GM12864 (cell line): ENCODE measurements around the gene TUBGCP4.

Source experiments
- DNase-seq: peaks from one replicate; pipeline ENCODE4 v3.0.0-alpha.2; 2011; ENCODE audit warnings: low read depth
- H3K4me3 ChIP-seq: 2 replicates; pipeline ENCODE4 v1.5.1; 2011; ENCODE audit warnings: mild to moderate bottlenecking, low read depth, low read length, control low read depth
- CTCF ChIP-seq: IDR thresholded peaks from 2 replicates; pipeline ENCODE4 v1.5.1; 2011; ENCODE audit warnings: low read depth, mild to moderate bottlenecking, moderate library complexity, low read length, control low read depth, inconsistent platforms; ENCODE audit errors: missing control alignments

TUBGCP4 gene

GRCh38 chr15:43346305-43346704 lies 24.6 kb upstream of the TUBGCP4 start:
- TF ChIP-seq CTCF, result no peak
- H3K4me3 ChIP-seq, result no peak overlapping the region
- no peak for DNase-seq

- no peak for TF ChIP-seq CTCF
- no peak overlapping the region for H3K4me3 ChIP-seq
- DNase-seq, result no peak
Measured at GRCh38 chr15:43347114-43347513, 23.8 kb upstream of the TUBGCP4 start.

- H3K4me3 ChIP-seq, result no peak overlapping the region
- no peak for TF ChIP-seq CTCF
- DNase-seq, result no peak
Measured at GRCh38 chr15:43352693-43353382, 18.1 kb upstream of the TUBGCP4 start.

- no peak for TF ChIP-seq CTCF
- DNase-seq, result no peak
- H3K4me3 ChIP-seq, result no peak overlapping the region
Measured at GRCh38 chr15:43360821-43361220, 10.1 kb upstream of the TUBGCP4 start.

DNA sequence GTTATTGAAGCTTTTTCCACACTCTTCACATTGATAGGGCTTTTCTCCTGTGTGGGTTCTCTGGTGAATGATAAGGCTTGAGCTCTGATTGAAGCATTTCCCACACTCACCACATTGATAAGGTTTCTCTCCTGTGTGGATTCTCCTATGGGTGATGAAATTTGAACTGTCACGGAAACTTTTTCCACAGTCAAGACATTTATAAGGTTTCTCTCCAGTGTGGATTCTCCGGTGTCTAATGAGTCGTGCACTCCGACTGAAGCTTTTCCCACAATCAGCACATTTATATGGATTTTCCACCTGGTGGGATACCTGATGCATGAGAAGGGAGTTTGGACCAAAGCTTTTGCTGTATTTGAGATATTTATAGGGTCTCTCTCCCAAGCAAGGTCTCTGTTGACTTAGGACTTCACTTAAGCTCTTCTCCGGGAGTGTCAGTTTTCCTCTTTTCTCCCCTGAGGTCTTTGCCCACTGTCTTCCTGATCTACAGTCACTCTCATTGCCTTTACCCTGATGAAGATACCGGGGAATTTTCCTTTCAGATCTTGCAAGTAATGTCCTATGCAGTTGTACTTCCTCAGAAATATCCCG lies 9.5 kb upstream of the TUBGCP4 start:
- TF ChIP-seq CTCF, result no peak
- no peak for DNase-seq
- no peak overlapping the region for H3K4me3 ChIP-seq

DNA sequence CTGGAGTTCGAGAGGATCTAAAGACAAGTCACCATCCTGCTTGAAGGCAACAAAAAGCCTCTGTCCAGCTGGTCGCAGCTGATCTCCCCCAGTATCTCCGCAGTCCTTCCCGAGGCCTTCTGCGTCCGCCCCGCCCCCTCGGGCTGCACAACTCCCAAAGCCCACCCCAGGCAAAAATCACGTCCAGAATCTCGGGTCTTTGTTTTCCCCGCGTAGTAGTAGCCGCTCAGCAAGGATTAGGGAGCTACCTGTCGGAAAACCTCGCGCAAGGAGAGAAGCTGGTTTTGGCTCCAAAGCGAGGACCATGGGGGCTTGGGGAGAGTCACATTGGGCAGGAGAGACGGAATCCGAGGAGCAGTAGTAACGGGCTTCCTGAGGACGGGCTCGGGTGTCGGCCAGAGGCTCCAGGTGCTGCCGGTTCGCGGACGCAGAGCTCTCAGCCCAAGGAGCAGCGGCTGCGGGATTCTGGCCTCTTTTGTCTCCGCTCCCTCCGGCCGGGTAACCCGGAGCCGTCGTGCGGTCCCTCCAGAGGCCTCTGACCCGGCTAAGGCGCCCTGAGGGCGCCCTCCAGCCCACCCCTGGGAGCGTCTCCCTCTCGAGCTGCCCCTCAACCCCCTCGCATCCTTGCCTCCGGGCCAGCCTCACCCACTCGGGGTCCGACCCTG lies 459 bp upstream of the TUBGCP4 start:
- no peak for DNase-seq
- TF ChIP-seq CTCF, result no peak
- H3K4me3 ChIP-seq, result peak overlapping the region; percentile 88
